Measurements from ENCODE around the gene MVD.

Gene MVD

DNA sequence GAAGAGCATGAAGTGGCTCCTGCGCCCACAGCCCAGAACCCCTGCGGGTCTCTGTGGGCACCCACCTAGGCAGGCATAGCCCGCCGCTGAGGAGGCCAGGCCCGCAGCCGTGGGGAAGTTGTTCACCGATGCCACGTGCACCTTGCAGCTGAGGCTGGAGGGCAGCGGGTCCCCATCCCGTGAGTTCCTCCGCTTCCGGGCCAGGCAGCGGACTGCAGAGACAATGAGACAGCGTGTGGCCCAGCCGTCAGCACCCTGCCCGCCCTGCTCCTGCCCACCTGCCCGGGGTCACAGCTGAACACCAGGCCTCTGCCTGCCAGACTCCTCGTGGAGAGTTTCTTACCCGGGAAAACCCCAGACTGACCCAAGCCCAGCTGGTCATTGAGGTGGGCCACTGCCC lies 5.5 kb downstream of the MVD start:
- TF ChIP-seq, protein P1, sequence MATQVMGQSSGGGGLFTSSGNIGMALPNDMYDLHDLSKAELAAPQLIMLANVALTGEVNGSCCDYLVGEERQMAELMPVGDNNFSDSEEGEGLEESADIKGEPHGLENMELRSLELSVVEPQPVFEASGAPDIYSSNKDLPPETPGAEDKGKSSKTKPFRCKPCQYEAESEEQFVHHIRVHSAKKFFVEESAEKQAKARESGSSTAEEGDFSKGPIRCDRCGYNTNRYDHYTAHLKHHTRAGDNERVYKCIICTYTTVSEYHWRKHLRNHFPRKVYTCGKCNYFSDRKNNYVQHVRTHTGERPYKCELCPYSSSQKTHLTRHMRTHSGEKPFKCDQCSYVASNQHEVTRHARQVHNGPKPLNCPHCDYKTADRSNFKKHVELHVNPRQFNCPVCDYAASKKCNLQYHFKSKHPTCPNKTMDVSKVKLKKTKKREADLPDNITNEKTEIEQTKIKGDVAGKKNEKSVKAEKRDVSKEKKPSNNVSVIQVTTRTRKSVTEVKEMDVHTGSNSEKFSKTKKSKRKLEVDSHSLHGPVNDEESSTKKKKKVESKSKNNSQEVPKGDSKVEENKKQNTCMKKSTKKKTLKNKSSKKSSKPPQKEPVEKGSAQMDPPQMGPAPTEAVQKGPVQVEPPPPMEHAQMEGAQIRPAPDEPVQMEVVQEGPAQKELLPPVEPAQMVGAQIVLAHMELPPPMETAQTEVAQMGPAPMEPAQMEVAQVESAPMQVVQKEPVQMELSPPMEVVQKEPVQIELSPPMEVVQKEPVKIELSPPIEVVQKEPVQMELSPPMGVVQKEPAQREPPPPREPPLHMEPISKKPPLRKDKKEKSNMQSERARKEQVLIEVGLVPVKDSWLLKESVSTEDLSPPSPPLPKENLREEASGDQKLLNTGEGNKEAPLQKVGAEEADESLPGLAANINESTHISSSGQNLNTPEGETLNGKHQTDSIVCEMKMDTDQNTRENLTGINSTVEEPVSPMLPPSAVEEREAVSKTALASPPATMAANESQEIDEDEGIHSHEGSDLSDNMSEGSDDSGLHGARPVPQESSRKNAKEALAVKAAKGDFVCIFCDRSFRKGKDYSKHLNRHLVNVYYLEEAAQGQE (IDR thresholded peaks at IDR 0.05; ENCODE audit: insufficient read depth in 1 of 2, low read depth in 2 of 2, low read length in 2 of 2), result no peak
- no peak for TF ChIP-seq SIN3A (IDR thresholded peaks at IDR 0.05; ENCODE audit: borderline replicate concordance, insufficient read depth, low read length)
- TF ChIP-seq POLR2AphosphoS5 (IDR thresholded peaks at IDR 0.05; ENCODE audit: low read depth, low read length), result no peak
- no peak for TF ChIP-seq FOXP2 (optimal IDR thresholded peaks at IDR 0.05; ENCODE audit: borderline replicate concordance, extremely low read depth, extremely low read length, insufficient read depth)
- TF ChIP-seq TAF1 (IDR thresholded peaks at IDR 0.05; ENCODE audit: borderline replicate concordance, insufficient read depth, low read length), result no peak

DNA sequence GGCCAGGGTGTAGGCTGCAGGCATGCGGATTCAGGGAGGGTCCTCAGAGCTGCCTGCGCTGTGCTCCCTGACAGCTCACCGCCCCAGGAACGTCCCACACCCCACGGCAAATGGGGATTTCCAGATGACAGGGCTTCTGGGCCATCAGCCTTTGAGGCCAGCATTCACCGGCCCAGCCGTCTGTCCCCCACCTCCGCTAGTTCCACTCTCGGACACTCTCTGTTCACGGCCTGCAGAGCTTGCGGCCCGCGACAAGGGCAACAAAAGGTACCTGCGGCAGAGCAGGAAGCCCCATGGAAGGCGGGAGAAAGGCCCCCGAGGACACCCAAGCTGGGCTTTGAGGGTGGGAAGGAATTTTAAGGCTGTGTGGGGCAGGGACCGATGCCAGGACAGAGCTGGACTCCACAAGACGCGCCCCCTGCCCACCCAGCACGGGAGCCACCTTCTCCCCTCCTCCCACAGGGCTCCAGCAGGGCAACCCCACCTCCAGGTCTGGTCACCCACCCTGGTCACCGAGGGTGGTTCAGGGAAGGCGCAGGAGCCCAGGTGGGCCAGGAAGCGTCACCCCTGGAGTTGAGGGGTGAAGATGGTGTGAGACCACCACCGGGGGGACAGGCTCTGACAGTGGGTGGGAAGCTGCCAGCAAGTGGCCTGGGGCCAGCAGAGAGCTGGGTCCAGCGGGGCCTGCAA lies 6.5 kb downstream of the MVD start:
- TF ChIP-seq SIN3A (IDR thresholded peaks at IDR 0.05; ENCODE audit: borderline replicate concordance, insufficient read depth, low read length) (no peak), POLR2AphosphoS5 (IDR thresholded peaks at IDR 0.05; ENCODE audit: low read depth, low read length) (no peak), FOXP2 (optimal IDR thresholded peaks at IDR 0.05; ENCODE audit: borderline replicate concordance, extremely low read depth, extremely low read length, insufficient read depth) (no peak), TAF1 (IDR thresholded peaks at IDR 0.05; ENCODE audit: borderline replicate concordance, insufficient read depth, low read length) (no peak)
- TF ChIP-seq, protein P1 (IDR thresholded peaks at IDR 0.05; ENCODE audit: insufficient read depth in 1 of 2, low read depth in 2 of 2, low read length in 2 of 2), result no peak

DNA sequence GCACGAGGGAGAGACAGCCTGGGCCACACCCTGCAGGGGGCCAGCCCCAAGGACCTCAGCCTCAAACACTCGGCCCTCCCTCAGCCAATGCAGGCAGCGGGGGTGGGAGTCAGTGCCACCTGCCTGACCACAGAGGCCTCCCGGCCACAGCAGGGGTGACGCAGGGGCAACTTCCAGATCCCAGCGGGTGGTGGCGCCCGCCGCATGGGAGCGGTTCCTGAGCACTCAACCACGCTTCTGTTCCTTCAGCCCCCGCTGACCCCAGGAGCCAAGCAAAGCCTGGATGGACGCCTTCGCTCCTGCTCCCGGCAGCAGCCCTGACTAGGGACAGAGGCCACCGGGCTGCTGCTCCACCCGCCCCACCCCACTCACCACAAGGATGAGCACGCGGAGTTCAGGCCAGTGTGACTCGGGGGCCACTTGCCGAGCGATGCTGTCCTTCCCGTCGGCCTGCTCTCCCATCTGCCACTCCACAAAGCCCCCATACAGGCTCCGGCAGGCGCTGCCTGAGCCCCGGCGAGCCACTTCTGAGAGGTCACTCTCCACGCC lies 7.1 kb downstream of the MVD start:
- TF ChIP-seq POLR2AphosphoS5 (IDR thresholded peaks at IDR 0.05; ENCODE audit: low read depth, low read length) (no peak), SIN3A (IDR thresholded peaks at IDR 0.05; ENCODE audit: borderline replicate concordance, insufficient read depth, low read length) (no peak), TAF1 (IDR thresholded peaks at IDR 0.05; ENCODE audit: borderline replicate concordance, insufficient read depth, low read length) (no peak), FOXP2 (optimal IDR thresholded peaks at IDR 0.05; ENCODE audit: borderline replicate concordance, extremely low read depth, extremely low read length, insufficient read depth) (no peak)
- TF ChIP-seq, protein P1 (IDR thresholded peaks at IDR 0.05; ENCODE audit: insufficient read depth in 1 of 2, low read depth in 2 of 2, low read length in 2 of 2), result no peak

DNA sequence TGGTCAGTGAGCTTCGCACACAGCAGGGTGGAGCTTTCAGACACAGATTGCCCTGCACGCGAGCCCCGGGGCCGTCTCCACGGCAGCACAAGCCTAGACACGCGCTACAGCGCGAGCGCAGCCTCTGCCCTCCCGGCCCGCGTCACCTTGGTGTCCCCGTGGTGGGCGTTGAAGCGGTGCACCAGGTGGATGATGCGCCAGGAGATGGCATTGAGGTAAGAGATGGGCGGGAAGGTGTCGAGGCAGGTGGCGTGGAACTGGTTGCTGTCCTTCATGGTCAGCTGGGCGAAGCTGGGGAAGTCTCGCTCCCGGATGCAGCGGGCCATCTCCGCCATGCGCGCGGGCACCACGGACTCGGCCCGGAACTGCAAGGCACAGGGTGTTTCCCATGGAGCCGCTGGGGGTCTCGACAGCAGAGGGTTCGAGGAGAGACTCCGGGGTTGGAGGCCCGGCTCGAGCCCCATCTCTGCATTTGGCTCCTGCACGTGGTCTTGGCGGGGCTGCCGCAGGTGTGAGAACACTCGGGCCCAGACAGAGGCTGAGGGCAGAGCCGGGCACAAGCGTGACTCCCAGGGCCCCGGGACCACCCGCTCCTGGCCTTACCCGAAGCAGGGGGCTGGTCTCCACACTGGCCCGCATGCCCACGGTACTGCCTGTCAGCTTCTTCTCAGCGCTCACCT lies 7.7 kb downstream of the MVD start:
- TF ChIP-seq SIN3A (IDR thresholded peaks at IDR 0.05; ENCODE audit: borderline replicate concordance, insufficient read depth, low read length) (no peak), TAF1 (IDR thresholded peaks at IDR 0.05; ENCODE audit: borderline replicate concordance, insufficient read depth, low read length) (no peak), POLR2AphosphoS5 (IDR thresholded peaks at IDR 0.05; ENCODE audit: low read depth, low read length) (no peak), FOXP2 (optimal IDR thresholded peaks at IDR 0.05; ENCODE audit: borderline replicate concordance, extremely low read depth, extremely low read length, insufficient read depth) (no peak)
- TF ChIP-seq, protein P1 (IDR thresholded peaks at IDR 0.05; ENCODE audit: insufficient read depth in 1 of 2, low read depth in 2 of 2, low read length in 2 of 2), result no peak
